Esophagus squamous epithelium (tissue), 4 donors: ENCODE data around the gene OTOG.

Experiments
- CTCF ChIP-seq, 6 experiments: fragments of 450-650 bp in 4 of 6; fragments of 200-600 bp in 2 of 6; sonication (generic) in 2 of 6; IDR thresholded peaks; one replicate each; pipeline ENCODE4 v1.5.1; 2016 to 2019; ENCODE audit warnings: antibody characterized with exemption in 6 of 6, mild to moderate bottlenecking in 4 of 6, moderate library complexity in 4 of 6
- POLR2A ChIP-seq, 4 donors: fragments of 450-650 bp; IDR thresholded peaks; one replicate each; pipeline ENCODE4 v1.6.1; 2017; ENCODE audit warnings: antibody characterized with exemption in 4 of 4, mild to moderate bottlenecking in 4 of 4, moderate library complexity in 3 of 4

- no peak for TF ChIP-seq CTCF (IDR thresholded peaks at IDR 0.05)
- no peak for TF ChIP-seq POLR2A (IDR thresholded peaks at IDR 0.05)
Observed at GRCh38 chr11:17526326-17526725, 20.7 kb upstream of the OTOG start.
